ENCODE results near the gene CNTNAP2. TPM values are rescaled to one million over a fixed set of nuclear protein-coding genes. Genes with fewer than 3 reads are reported as not detected.

CNTNAP2 gene
- total RNA-seq, 2 donors from 2014 or later: not detected

DNA sequence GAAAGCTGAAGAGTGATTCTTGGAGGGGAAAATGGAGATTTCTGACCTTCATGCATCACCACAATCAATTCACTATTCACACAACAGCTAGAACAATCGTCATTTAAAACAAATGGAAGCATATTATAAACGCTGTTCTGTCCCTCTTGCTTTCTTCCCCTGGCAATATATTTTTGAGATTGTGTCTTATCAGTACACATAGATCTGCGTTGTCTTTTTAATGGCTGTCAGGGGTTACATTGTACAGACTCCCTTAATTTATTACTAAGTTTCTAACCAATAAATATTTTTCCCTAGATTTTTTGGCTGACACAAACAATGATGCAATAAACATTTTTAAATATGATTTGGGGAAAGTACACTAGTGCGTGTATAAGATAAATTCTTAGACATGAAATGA lies 1358.3 kb downstream of the CNTNAP2 start:
- H3K36me3 Mint-ChIP-seq (ENCODE audit: low read depth): no peaks in the 10 kb centered on the region
- H3K9me3 Mint-ChIP-seq: peaks cover 19% of the 10 kb centered on the region
- no peak overlapping the region for H3K4me3 Mint-ChIP-seq
- no peaks in the 10 kb centered on the region for H3K27me3 Mint-ChIP-seq
- ATAC-seq (replicated peaks): no peak
- no peak overlapping the region for H3K27ac Mint-ChIP-seq
- no peaks in the 10 kb centered on the region for H3K4me1 Mint-ChIP-seq

DNA sequence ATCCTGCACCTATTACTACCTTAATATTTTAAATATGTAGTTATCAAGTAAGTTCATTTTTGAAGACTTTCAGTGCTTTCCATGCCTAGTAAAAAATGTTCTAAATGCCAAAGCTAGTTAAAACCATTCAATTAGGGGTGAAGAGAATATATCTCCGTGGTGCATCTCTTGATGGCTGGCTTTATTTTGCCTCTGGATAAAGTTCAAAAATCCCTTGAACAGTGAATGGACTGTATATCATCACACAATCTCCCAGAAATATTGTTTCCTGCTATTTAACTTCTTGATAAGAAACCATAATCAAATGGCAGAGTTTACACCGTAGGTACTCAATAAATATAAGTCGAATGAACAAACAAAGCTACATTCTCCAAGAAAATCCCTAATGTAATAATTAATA lies 1360.9 kb downstream of the CNTNAP2 start:
- Mint-ChIP-seq H3K9me3 (peaks cover 10% of the 10 kb centered on the region), H3K27ac (no peak overlapping the region), H3K4me3 (no peak overlapping the region), H3K4me1 (no peaks in the 10 kb centered on the region), H3K27me3 (no peaks in the 10 kb centered on the region), H3K36me3 (ENCODE audit: low read depth) (no peaks in the 10 kb centered on the region)
- no peak for ATAC-seq (replicated peaks)

DNA sequence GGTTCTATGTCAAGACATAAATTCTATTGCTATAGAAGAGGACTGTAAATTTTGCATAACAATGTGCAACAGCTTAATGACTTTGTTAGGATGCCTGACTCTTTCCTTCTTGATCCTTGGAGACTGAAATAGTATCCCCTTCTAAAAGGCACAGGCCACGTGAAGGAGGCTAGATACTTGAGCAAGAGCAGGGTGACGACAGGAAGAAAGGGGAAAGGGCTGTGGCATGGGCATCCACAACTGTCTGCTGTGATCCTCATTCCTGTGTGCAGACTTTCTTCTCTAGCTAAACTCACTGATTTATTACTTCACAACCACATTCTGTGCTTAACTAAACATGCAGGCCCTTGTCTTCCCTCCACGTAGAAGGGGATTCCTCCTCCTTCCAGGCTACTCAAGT lies 1362.2 kb downstream of the CNTNAP2 start:
- no peak for ATAC-seq (replicated peaks)
- no peak overlapping the region for H3K4me3 Mint-ChIP-seq
- no peak overlapping the region for H3K27ac Mint-ChIP-seq
- peaks cover 4% of the 10 kb centered on the region for H3K9me3 Mint-ChIP-seq
- no peaks in the 10 kb centered on the region for H3K4me1 Mint-ChIP-seq
- H3K27me3 Mint-ChIP-seq: no peaks in the 10 kb centered on the region
- H3K36me3 Mint-ChIP-seq (ENCODE audit: low read depth): no peaks in the 10 kb centered on the region

DNA sequence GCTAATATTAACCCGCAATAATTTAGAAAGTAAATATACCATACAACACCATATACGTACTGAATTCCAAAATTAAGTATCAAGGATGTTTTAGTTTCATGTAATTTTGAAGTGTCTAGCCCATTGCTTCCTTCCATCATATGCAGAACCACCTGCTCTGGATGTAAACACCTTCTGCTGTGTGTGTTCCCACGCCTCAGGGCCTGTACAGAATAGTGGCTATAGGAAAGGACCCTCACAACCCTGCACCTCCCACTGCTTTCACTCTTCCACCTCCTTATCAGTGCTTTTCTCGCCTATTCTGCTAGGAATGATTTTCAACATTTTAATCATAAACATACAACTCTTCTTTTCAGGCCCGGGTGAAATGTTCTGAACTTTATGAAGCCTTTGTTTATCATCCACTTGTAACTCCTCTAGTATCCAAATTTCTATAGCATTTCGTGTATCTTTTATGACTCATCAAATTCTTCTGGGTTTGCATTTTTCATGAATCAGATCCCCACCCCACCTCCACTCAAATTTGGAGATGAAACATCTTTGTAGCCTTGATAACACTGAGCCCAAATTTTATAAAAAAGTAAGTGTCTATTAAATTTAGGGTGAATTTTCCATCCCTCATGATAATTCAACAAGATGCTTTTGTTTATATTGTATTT lies 1367.2 kb downstream of the CNTNAP2 start:
- Mint-ChIP-seq H3K4me3 (no peak overlapping the region), H3K4me1 (no peaks in the 10 kb centered on the region), H3K27me3 (no peaks in the 10 kb centered on the region), H3K9me3 (peaks cover 7% of the 10 kb centered on the region), H3K36me3 (ENCODE audit: low read depth) (no peaks in the 10 kb centered on the region), H3K27ac (no peak overlapping the region)
- ATAC-seq (replicated peaks): no peak

DNA sequence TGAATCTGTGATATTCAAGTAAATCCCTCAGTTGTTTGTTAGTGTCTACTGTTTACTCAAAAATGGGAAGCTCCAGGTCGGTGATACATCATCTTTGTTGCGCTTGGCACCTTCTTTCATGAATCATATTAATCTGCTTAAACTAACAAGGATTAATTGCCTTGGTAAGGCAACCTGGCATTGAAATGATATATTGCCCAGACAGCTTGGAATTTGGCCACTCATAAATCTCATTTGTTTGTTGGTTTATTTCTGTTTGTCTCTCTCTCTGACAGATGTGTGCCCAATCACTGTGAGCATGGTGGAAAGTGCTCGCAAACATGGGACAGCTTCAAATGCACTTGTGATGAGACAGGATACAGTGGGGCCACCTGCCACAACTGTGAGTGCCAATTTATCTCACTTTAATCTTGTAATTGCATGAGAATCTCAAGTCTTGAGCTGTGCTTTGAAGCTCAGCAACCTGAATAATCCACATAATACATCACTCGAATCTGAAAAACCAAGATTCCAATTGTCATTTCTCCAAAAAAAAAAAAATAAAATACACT lies 1369.1 kb downstream of the CNTNAP2 start:
- Mint-ChIP-seq H3K9me3 (peaks cover 9% of the 10 kb centered on the region), H3K27ac (no peak overlapping the region), H3K36me3 (ENCODE audit: low read depth) (no peaks in the 10 kb centered on the region), H3K4me3 (no peak overlapping the region), H3K27me3 (no peaks in the 10 kb centered on the region), H3K4me1 (no peaks in the 10 kb centered on the region)
- ATAC-seq (replicated peaks): no peak

DNA sequence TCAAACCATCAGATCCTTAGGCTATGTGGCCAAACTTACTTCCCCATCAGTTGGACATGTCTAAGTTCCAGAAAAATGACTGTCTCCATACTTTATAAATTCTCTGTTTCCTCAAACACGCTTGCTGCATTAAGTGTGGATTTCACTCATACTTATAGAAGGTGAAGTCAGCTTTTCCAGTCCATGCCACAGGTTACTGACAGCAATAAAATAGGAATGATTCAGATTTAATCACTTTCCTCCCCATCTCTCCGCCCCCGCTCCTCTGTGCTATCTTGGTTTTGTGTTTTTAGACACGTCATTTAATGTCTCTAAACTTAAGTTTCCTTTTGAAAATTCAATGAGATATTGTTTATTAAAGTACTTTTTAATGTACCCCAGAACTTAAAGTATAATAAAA lies 1376.0 kb downstream of the CNTNAP2 start:
- no peak for ATAC-seq (replicated peaks)
- H3K36me3 Mint-ChIP-seq (ENCODE audit: low read depth): no peaks in the 10 kb centered on the region
- no peaks in the 10 kb centered on the region for H3K27me3 Mint-ChIP-seq
- H3K27ac Mint-ChIP-seq: no peak overlapping the region
- no peak overlapping the region for H3K4me3 Mint-ChIP-seq
- H3K9me3 Mint-ChIP-seq: peaks cover 7% of the 10 kb centered on the region
- no peaks in the 10 kb centered on the region for H3K4me1 Mint-ChIP-seq

DNA sequence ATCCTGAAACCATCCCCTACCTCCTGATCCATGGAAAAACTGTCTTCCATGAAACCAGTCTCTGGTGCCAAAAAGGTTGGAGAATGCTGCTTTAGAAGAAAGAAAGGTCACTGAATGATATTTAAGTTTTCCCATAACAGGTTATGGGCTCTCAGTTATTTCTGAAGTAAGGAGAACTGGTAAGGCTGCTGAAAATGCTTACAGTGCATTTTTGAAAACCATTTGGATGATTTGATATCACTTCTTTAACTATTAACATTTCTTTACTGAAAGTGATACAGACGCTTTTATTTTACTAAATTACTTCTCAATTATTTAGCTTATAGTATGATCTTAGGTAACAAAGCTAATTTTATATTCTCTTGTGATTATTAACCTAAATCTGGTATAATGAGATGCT lies 1379.6 kb downstream of the CNTNAP2 start:
- ATAC-seq (replicated peaks): no peak
- Mint-ChIP-seq H3K36me3 (ENCODE audit: low read depth) (no peaks in the 10 kb centered on the region), H3K4me3 (no peak overlapping the region), H3K27me3 (no peaks in the 10 kb centered on the region), H3K9me3 (peaks cover 4% of the 10 kb centered on the region), H3K27ac (no peak overlapping the region), H3K4me1 (no peaks in the 10 kb centered on the region)

DNA sequence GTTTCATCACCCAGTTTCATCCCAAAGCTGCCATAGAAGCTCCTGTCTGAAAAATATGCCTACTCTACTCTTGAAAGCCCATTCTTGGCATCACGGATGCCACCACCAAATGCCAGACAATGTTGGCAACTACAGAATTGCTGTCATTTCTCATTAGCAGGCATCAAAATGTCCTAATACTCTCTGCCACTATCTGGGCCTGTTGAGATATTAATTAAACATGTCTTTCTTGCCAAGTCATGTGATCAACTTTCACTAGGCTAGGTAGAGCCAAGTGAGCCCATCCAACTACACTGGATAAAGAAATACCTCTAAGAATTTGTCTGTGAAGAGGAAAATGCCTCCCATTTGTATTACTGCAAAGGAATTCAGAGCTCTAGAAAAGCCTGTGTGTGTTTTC lies 1380.6 kb downstream of the CNTNAP2 start:
- H3K4me3 Mint-ChIP-seq: no peak overlapping the region
- H3K27ac Mint-ChIP-seq: no peak overlapping the region
- H3K9me3 Mint-ChIP-seq: peaks cover 4% of the 10 kb centered on the region
- H3K27me3 Mint-ChIP-seq: no peaks in the 10 kb centered on the region
- H3K36me3 Mint-ChIP-seq (ENCODE audit: low read depth): no peaks in the 10 kb centered on the region
- ATAC-seq (replicated peaks): no peak
- H3K4me1 Mint-ChIP-seq: no peaks in the 10 kb centered on the region

DNA sequence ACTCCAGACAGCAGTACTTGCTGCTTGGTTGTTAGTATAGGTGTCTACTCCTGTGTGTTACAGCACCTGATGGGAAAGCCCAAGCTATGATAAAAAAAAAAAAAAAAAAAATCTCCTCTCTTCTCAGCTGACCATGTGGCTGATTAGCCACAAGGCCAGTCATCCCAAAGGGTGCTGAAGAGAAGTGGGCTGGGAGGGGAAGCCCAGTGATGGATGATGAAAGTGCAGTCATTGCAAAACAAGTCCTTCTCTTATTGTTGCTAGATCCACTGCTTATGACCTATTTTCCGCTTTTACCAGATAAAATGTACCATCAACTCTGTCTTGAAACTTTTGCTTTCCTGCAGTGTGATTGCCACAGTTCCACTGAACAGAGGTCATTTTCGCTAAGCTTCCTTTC lies 1381.5 kb downstream of the CNTNAP2 start:
- H3K4me3 Mint-ChIP-seq: no peak overlapping the region
- H3K4me1 Mint-ChIP-seq: no peaks in the 10 kb centered on the region
- peaks cover 4% of the 10 kb centered on the region for H3K9me3 Mint-ChIP-seq
- no peak for ATAC-seq (replicated peaks)
- H3K27me3 Mint-ChIP-seq: no peaks in the 10 kb centered on the region
- H3K36me3 Mint-ChIP-seq (ENCODE audit: low read depth): no peaks in the 10 kb centered on the region
- no peak overlapping the region for H3K27ac Mint-ChIP-seq

DNA sequence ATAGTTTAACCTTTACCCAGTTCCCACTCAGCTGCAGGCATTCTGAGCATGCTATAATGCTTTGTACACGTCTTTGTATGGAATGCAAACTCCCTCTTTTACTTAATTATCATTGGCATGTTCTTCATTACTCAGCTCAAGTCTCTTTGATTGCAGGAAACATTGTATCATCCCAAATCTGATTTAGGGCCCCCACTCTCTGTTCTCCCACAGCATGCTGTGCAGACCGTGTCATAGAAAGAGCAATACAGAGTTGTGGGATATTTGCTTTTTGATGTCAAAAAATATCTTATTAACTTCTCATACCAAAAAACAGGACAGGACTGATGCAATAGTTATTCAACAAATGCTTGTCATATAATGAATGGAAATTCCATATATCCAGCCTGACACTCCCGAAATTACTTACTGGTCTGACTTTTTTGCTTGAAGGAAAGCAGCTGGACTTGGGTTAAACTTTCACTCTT lies 1392.5 kb downstream of the CNTNAP2 start:
- peaks cover 11% of the 10 kb centered on the region for H3K9me3 Mint-ChIP-seq
- no peak overlapping the region for H3K27ac Mint-ChIP-seq
- no peak overlapping the region for H3K4me3 Mint-ChIP-seq

DNA sequence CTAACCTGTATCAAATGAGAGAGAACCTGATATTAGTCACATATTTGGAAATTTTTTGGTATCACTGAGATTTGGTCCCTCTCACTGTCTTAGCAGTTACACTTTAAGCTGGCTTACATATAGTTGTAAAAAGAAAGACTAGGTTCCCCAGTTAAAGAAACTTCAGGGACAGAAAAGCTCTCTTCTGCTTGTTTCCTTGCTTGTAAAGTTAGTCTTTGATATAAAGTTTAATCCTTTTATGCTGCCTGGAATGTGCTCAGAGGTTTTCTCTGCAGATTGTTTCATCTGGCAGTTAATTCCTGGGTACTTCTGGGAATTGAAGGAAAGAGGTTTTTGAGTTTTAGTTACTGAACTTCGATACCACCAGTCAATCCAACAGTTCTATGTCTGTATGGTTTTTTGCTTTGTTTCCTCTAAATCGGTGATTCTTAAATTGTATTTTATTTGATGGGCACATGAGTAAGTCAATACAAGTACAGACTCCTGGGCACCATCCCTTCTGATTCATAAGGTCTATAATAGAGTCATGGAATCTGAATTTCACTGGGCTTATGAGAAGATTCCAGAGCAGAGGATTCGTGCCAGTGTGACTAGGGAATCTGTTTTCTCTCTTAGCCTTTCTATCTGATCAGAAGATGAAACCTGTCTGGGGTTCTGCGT lies 1393.1 kb downstream of the CNTNAP2 start:
- Mint-ChIP-seq H3K36me3 (ENCODE audit: low read depth) (no peaks in the 10 kb centered on the region), H3K27ac (no peak overlapping the region), H3K9me3 (peaks cover 11% of the 10 kb centered on the region), H3K4me3 (no peak overlapping the region), H3K4me1 (no peaks in the 10 kb centered on the region), H3K27me3 (no peaks in the 10 kb centered on the region)
- no peak for ATAC-seq (replicated peaks)

More for the DNA sequence above, 1392.5 kb downstream of the CNTNAP2 start:
- H3K27me3 Mint-ChIP-seq: no peaks in the 10 kb centered on the region
- no peak for ATAC-seq (replicated peaks)
- no peaks in the 10 kb centered on the region for H3K4me1 Mint-ChIP-seq
- H3K36me3 Mint-ChIP-seq (ENCODE audit: low read depth): no peaks in the 10 kb centered on the region

DNA sequence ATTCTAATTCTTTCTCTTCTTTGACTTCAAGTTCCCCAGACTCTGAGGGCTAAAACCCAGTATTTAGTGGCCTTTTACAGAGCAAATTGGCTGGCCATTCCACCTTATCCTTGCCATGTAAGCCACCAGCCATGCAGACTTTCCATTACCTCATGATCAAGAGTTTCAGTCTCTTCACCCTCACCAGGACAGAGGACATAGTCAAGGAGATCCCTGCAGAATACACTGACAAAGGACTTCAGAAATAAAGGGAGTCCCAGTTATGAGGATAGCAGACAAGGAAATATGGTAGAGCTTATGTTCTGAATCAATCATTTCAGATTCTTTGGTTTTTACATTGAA lies 1393.6 kb downstream of the CNTNAP2 start:
- Mint-ChIP-seq H3K9me3 (peaks cover 11% of the 10 kb centered on the region), H3K4me1 (no peaks in the 10 kb centered on the region), H3K27ac (no peak overlapping the region), H3K27me3 (no peaks in the 10 kb centered on the region), H3K4me3 (no peak overlapping the region), H3K36me3 (ENCODE audit: low read depth) (no peaks in the 10 kb centered on the region)
- ATAC-seq (replicated peaks): no peak

DNA sequence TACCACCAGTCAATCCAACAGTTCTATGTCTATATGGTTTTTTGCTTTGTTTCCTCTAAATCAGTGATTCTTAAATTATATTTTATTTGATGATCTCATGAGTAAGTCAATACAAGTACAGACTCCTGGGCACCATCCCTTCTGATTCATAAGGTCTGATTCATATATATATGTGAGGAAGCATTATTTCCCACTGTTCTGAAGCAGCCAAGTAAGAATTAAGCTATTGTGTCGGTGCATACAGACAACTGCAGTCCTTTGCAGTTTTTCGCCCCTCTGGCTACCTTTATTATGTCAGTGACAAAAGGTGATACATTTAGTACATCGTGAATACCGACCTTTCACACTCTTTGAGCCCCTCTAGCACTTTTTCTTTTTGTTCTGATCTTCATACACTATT lies 1394.3 kb downstream of the CNTNAP2 start:
- Mint-ChIP-seq H3K36me3 (ENCODE audit: low read depth) (no peaks in the 10 kb centered on the region), H3K27me3 (no peaks in the 10 kb centered on the region), H3K9me3 (peaks cover 11% of the 10 kb centered on the region), H3K27ac (no peak overlapping the region), H3K4me1 (no peaks in the 10 kb centered on the region), H3K4me3 (no peak overlapping the region)
- no peak for ATAC-seq (replicated peaks)

DNA sequence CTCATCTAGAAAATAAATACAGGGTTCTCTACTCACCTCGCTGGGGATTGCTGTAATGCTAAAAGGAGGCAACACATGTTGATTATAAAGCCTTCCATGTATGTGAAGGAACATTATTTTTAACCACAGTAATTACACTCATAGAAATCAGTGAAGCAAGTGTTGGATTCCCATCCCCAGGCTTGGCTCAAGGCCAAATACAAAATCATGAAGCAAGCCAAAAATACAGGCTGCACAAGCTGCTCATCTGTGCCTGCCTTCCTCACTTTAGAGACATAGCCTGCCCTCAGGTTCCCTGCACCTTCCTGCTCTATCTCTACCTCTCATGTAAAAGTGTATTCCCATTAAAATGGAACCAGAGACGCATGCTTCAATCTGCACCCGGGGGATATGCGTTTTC lies 1396.8 kb downstream of the CNTNAP2 start:
- no peak overlapping the region for H3K4me3 Mint-ChIP-seq
- no peaks in the 10 kb centered on the region for H3K27me3 Mint-ChIP-seq
- no peaks in the 10 kb centered on the region for H3K36me3 Mint-ChIP-seq (ENCODE audit: low read depth)
- H3K27ac Mint-ChIP-seq: no peak overlapping the region
- H3K4me1 Mint-ChIP-seq: no peaks in the 10 kb centered on the region
- ATAC-seq (replicated peaks): no peak
- H3K9me3 Mint-ChIP-seq: peaks cover 8% of the 10 kb centered on the region

DNA sequence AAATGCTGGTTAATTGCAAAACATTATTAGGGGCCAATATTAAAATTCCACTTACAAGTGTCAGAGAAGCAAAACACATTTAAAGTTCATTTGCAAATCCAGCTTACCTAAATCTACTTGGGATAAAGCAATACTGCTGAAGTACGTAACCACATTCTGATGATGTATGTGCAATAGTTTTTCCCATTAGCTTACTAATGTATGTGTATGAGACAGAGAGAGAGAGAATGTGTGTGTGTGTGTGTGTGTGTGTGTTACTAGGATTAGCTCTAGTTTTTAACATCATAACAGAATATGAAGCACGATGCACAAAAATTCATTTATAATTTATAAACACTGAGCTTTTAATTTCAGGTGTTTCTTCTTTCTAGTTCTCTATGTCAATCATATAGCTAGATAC lies 1399.8 kb downstream of the CNTNAP2 start:
- ATAC-seq (replicated peaks): no peak
- Mint-ChIP-seq H3K4me1 (no peaks in the 10 kb centered on the region), H3K36me3 (ENCODE audit: low read depth) (no peaks in the 10 kb centered on the region), H3K27me3 (no peaks in the 10 kb centered on the region), H3K4me3 (no peak overlapping the region), H3K9me3 (no peaks in the 10 kb centered on the region), H3K27ac (no peak overlapping the region)

All from activated T-helper 17 cell treated with anti-CD3 and anti-CD28 coated beads, Interleukin-2, amount 50 U/mL, for 72 hours (primary cell).